Neural crest cell (in vitro differentiated cells): Measurements from ENCODE around the gene CELF6. TPM values are rescaled to one million over a fixed set of nuclear protein-coding genes. Genes with fewer than 3 reads are reported as not detected.

Experiments
- DNase-seq: peaks from one replicate; pipeline ENCODE4 v3.0.0; 2021; ENCODE audit warnings: low read depth, mixed read lengths, low spot score
- H3K27ac Mint-ChIP-seq: one replicate; pipeline ENCODE4 v1.8.0; 2021; ENCODE audit warnings: mild to moderate bottlenecking, mixed read lengths; ENCODE audit not compliant: unreplicated experiment
- H3K27me3 Mint-ChIP-seq: 2 replicates; pipeline ENCODE4 v1.8.0; 2021; ENCODE audit warnings: low read depth, mild to moderate bottlenecking, mixed read lengths
- H3K36me3 Mint-ChIP-seq: 2 replicates; pipeline ENCODE4 v1.8.0; 2021; ENCODE audit warnings: low read depth, mild to moderate bottlenecking, mixed read lengths
- H3K4me1 Mint-ChIP-seq: 2 replicates; pipeline ENCODE4 v1.8.0; 2021; ENCODE audit warnings: mixed read lengths
- H3K4me3 Mint-ChIP-seq: one replicate; pipeline ENCODE4 v1.8.0; 2021; ENCODE audit warnings: mild to moderate bottlenecking, mixed read lengths
- H3K9me3 Mint-ChIP-seq: 2 replicates; pipeline ENCODE4 v1.8.0; 2021; ENCODE audit warnings: mixed read lengths
- CTCF ChIP-seq: fragments of 200-600 bp; sonication (generic); conservative IDR thresholded peaks from 2 replicates; pipeline ENCODE4 v1.5.0; 2021; ENCODE audit warnings: antibody characterized with exemption, mild to moderate bottlenecking
- total RNA-seq: library from RNA; stranded (reverse); gene quantifications from 2 replicates; pipeline ENCODE4 v1.2.1, GENCODE V29; 2021

CELF6 gene
- total RNA-seq, 1 donor from 2014 or later = 1.3 TPM

GRCh38 chr15:72272213-72272996, 47.6 kb downstream of the CELF6 start, which contains the start of gene PARP6:
Gene PARP6, minus strand, starts transcription at chr15:72272554. Its CDS starts 5,077 bp downstream, at chr15:72267477.
- H3K27me3 Mint-ChIP-seq = peaks cover 9% of the 10 kb centered on the region
- peak; percentile 92 for DNase-seq
- H3K4me1 Mint-ChIP-seq = peaks cover 28% of the 10 kb centered on the region
- TF ChIP-seq CTCF = peak; percentile 69
- peak within 1 kb of the TSS; percentile 36 for H3K27ac Mint-ChIP-seq
- peak within 1 kb of the TSS; percentile 92 for H3K4me3 Mint-ChIP-seq
- no peaks in the 10 kb centered on the region for H3K9me3 Mint-ChIP-seq
- peaks cover 4% of the 10 kb centered on the region for H3K36me3 Mint-ChIP-seq

- TF ChIP-seq CTCF = no peak
- H3K4me1 Mint-ChIP-seq = peaks cover 28% of the 10 kb centered on the region
- DNase-seq = no peak
Observed at GRCh38 chr15:72271895-72272212, 48.1 kb downstream of the CELF6 start.

GRCh38 chr15:72271221-72271620, 48.7 kb downstream of the CELF6 start:
- DNase-seq = no peak
- peaks cover 7% of the 10 kb centered on the region for H3K27me3 Mint-ChIP-seq
- no peak overlapping the region for H3K27ac Mint-ChIP-seq
- no peak for TF ChIP-seq CTCF
- H3K4me3 Mint-ChIP-seq = peak overlapping the region; percentile 92
- peaks cover 28% of the 10 kb centered on the region for H3K4me1 Mint-ChIP-seq
- H3K36me3 Mint-ChIP-seq = peaks cover 7% of the 10 kb centered on the region
- no peaks in the 10 kb centered on the region for H3K9me3 Mint-ChIP-seq

More at GRCh38 chr15:72271895-72272212, 48.1 kb downstream of the CELF6 start:
- Mint-ChIP-seq H3K27me3 (peaks cover 8% of the 10 kb centered on the region), H3K9me3 (no peaks in the 10 kb centered on the region), H3K4me3 (peak overlapping the region; percentile 92), H3K36me3 (peaks cover 7% of the 10 kb centered on the region), H3K27ac (peak overlapping the region; percentile 36)

- Mint-ChIP-seq H3K4me1 (peaks cover 28% of the 10 kb centered on the region), H3K27me3 (no peaks in the 10 kb centered on the region), H3K36me3 (peaks cover 9% of the 10 kb centered on the region), H3K4me3 (peak overlapping the region; percentile 92), H3K9me3 (no peaks in the 10 kb centered on the region), H3K27ac (no peak overlapping the region)
- no peak for DNase-seq
- TF ChIP-seq CTCF = no peak
Observed at GRCh38 chr15:72269739-72270138, 50.2 kb downstream of the CELF6 start.

- no peak for TF ChIP-seq CTCF
- Mint-ChIP-seq H3K9me3 (no peaks in the 10 kb centered on the region), H3K36me3 (peaks cover 15% of the 10 kb centered on the region), H3K4me1 (peaks cover under 1% of the 10 kb centered on the region), H3K27me3 (no peaks in the 10 kb centered on the region), H3K4me3 (no peak overlapping the region), H3K27ac (no peak overlapping the region)
- DNase-seq = no peak
Observed at GRCh38 chr15:72265031-72265430, 54.9 kb downstream of the CELF6 start.
